OCI-LY7 (cell line): ENCODE data around the gene TPPP.

Experiments used
- CTCF ChIP-seq: fragments of 200-600 bp; sonication (generic); conservative IDR thresholded peaks from 2 replicates; pipeline ENCODE4 v1.5.1; 2014; ENCODE audit warnings: mild to moderate bottlenecking, antibody characterized with exemption, low read length, moderate library complexity, mixed read lengths
- EZH2phosphoT487 ChIP-seq: fragments of 200-600 bp; sonication (generic); IDR thresholded peaks from 2 replicates; pipeline ENCODE4 v1.6.1; 2018; ENCODE audit warnings: low read depth, borderline replicate concordance, mild to moderate bottlenecking, mixed run types, antibody characterized with exemption, low read length, moderate library complexity, mixed read lengths

GRCh38 chr5:627840-628239, 65.3 kb downstream of the TPPP start:
- TF ChIP-seq EZH2phosphoT487 (no peak), CTCF (no peak)
